HG02571 (cell line): ENCODE results near the gene ARFGAP1.

ENCODE experiments used
- ATAC-seq: cut with Tn5 transposase; IDR thresholded peaks from one replicate; pipeline ENCODE4 v1.9.1; 2021; ENCODE audit warnings: mild to moderate bottlenecking, moderate library complexity; ENCODE audit not compliant: unreplicated experiment

Gene ARFGAP1

GRCh38 chr20:63306673-63307537 lies 34.3 kb downstream of the ARFGAP1 start:
- ATAC-seq = no peak

DNA sequence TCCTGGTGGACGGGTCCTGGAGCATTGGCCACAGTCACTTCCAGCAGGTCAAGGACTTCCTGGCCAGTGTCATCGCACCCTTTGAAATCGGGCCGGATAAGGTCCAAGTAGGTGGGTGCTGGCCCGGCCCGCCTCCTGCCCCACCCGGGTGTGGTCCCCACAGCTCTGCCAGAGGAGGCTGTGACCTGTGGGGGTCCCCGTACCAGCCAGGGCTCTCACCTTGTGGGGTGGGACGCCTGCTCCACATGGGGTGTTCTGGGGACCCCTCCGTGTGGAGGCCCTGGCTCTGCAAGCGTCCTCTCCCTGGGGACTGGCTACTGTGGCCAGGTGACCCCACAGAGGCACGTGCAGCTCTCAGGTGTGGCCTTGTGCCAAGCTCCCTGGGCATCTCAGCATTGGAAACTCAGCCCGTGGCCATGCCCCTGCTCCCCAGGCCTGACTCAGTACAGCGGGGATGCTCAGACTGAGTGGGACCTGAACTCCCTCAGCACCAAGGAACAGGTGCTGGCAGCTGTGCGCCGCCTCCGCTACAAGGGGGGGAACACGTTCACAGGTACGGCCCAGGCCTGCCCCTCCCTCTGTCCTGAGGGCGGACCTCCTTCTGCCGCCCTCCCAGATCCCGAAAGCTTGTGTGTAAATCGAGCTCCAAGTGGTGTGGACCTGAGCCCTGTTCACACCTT lies 35.1 kb downstream of the ARFGAP1 start:
- ATAC-seq = no peak

- ATAC-seq = no peak
Measured at GRCh38 chr20:63308218-63308911, 35.8 kb downstream of the ARFGAP1 start.

DNA sequence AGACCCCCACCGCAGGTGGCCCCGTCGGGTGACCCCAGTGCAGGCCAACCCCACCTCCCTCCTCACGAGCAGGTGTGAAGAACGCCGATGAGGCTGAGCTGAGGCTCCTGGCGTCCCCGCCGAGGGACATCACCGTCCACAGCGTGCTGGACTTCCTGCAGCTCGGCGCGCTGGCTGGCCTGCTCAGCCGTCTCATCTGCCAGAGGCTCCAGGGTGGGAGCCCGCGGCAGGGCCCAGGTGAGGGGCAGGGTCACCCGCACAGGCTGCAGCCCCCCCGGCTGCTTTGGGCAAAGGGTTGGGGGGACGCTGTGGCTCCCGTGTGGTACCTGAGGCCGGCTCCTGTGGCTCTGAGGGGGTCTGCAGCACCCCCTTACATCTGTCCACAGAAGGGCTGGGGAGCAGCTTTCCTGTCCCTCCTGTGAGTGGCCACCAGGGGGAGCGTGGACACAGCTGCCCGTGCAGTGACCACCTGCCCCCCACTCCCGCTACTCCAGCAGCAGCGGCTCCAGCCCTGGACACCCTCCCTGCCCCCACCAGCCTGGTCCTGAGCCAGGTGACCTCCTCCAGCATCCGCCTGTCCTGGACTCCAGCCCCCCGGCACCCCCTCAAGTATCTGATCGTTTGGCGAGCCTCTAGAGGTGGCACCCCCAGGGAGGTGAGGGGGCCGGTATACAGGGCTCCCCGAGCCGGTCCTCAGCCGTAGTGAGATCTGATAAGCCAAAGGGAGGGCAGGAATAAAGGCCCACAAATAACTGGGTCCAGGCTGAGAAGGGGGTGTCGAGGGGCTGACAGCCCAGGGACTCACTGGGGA lies 36.9 kb downstream of the ARFGAP1 start:
- ATAC-seq = no peak

DNA sequence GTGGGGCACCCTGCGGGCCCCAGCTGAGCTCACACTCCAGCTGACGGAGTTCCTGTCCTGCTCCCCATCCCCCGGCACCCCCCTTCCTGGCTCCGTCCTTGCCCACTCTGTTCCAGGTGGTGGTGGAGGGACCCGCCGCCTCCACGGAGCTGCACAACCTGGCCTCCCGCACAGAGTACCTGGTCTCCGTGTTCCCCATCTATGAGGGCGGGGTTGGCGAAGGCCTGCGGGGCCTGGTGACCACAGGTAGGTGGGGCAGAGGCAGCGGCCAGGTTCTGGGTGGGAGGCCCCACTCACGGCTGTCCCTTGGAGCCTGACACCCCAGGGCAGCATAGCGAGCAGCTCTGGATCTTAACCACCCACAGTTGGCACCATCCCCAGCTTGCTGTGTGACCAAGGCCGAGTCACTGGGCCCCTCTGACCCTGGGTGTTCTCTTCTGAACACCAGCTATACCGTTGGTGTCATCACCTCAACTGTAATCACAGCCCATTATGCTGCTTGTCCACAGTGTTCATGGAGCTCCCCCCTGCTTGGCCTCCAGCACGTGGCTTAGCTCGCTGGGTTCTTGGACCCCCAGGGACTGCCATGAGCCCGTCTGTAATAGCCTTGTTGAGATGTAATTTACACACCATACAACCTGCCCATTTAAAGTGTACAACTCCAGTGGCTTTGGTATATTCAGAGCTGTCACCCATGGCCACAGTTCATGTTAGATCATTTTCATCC lies 37.8 kb downstream of the ARFGAP1 start:
- no peak for ATAC-seq

- no peak for ATAC-seq
Measured at GRCh38 chr20:63311186-63311832, 38.7 kb downstream of the ARFGAP1 start.

DNA sequence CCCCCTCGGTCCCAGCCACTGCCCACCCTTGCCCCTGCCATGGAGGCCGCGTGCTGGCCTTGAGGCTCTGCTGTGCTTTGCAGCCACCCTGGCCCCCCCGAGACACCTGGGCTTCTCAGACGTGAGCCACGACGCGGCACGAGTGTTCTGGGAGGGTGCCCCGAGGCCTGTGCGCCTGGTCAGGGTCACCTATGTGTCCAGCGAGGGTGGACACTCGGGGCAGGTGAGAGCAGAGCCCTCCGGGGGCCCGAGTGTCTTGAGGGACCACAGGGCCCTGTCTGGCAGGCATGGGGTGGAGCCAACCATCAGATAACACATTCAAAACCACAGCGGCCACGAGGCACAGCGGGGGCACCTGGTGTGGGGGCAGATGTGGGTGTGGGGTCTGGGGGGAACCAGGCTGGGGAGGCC lies 39.2 kb downstream of the ARFGAP1 start:
- ATAC-seq = no peak

DNA sequence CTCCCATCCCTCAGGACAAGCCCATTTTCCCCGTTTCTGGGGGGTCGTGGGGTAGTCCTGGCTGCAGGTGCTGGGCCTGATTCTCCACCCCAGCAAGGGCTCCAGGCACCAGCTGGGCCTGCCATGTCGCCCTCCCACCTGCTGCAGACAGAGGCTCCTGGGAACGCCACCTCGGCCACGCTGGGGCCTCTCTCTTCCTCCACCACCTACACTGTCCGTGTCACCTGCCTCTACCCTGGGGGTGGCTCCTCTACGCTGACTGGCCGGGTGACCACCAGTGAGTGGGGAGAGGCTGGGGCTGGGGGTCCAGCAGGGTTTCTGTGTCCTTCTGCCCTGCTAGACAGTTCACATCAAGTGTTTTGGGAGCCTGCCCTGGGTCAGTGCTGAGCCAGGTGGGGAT lies 39.7 kb downstream of the ARFGAP1 start:
- no peak for ATAC-seq

- ATAC-seq = no peak
Measured at GRCh38 chr20:63312690-63313348, 40.2 kb downstream of the ARFGAP1 start.

DNA sequence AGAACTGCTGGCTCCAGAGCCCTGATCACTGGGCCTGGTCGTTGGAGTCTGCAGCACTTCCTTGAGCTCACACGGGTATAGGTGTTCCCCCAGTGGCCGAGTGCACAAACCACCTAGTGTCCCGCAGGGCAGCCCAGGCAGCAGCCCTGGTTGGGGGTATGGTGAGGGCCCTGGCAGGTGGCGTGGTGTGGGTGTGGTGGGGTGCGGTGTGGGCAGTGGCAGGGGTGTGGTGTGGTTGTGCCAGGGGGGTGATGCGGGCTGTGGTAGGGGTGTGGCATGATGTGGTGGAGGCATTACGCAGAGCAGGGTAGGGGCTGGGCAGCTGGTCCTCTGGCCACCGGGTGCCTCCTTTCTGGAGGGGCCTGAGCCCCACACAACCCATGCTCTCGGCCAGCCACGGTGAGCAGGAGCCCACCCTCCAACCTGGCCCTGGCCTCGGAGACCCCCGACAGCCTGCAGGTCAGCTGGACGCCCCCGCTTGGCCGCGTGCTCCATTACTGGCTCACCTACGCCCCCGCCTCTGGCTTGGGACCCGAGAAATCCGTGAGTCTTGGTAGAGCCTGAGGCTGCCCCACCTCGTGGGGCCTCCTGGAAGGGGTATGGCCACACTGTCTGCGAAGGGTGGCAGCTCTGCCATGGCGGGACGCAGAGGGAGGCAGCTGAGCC lies 40.9 kb downstream of the ARFGAP1 start:
- no peak for ATAC-seq

GRCh38 chr20:63314015-63314471 lies 41.4 kb downstream of the ARFGAP1 start:
- no peak for ATAC-seq

DNA sequence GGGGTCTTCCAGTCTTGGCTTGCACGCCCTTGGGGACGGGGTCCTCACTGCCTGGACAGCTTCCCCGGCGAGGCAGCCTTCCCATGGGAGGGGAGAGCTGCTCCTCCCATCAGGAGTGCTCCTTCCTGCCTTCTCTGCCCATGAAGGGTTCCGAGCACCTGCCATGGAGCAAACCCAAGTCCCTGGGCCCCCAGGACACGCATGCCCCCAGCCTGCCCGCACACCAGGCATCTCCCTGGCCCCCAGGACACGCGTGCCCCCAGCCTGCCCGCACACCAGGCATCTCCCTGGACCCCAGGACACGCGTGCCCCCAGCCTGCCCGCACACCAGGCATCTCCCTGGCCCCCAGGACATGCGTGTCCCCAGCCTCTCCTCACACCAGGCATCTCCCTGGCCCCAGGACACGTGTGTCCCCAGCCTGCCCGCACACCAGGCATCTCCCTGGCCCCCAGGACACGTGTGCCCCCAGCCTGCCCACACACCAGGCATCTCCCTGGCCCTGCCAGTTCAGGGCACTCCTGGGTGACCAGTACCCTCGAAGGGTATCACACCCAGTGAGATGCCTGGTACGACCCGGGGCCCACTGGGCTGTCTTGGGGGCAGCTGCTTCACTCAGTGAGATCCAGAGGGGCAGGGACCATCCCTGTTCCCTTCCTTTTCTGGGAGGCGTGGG lies 42.1 kb downstream of the ARFGAP1 start:
- no peak for ATAC-seq

DNA sequence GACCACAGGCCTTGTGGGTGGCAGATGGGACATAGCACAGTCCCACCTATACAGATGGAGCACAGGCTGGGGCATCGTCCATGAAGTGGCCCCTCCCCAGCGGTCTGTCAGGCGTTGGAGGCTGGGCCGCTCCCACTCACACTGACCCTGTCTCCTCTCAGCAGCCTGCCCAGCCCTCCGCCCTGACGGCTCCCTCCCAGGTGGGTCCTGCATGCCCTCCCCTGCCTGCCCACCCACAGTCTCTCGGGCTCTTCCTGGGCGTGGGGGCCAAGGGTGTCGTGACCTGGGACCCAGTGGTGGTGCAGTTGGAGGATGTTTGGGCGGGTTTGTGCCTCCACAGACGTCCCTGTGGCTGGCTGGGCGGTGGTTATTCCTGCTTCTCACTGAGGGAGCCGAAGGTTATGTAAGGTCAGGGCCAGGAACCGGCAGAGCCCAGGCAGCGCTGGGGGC lies 42.7 kb downstream of the ARFGAP1 start:
- ATAC-seq = no peak

GRCh38 chr20:63315731-63316491 lies 43.3 kb downstream of the ARFGAP1 start:
- no peak for ATAC-seq

- no peak for ATAC-seq
Measured at GRCh38 chr20:63316502-63316921, 43.9 kb downstream of the ARFGAP1 start.

- no peak for ATAC-seq
Measured at GRCh38 chr20:63317061-63317460, 44.4 kb downstream of the ARFGAP1 start.
